B cell (primary cell): ENCODE measurements around the gene CFAP65. TPM values are rescaled to one million over a fixed set of nuclear protein-coding genes. Genes with fewer than 3 reads are reported as not detected.

ENCODE experiments used
- ATAC-seq: fragments of 200-7000 bp; cut with Tn5 transposase; one replicate; pipeline ENCODE4 v1.10.0; 2021; ENCODE audit warnings: low read depth, mild to moderate bottlenecking, moderate number of reproducible peaks, moderate library complexity
- CTCF ChIA-PET: fragments of 350-600 bp; sonication (Branson Sonifier 250); formaldehyde crosslinking; loops from one replicate; lab custom pipeline; 2021; ENCODE audit warnings: antibody characterized with exemption, inconsistent platforms; lab: Charles Lee
- POLR2A ChIA-PET: fragments of 350-600 bp; sonication (Branson Sonifier 250); formaldehyde crosslinking; loops from one replicate; lab custom pipeline; 2021; ENCODE audit warnings: antibody characterized with exemption; lab: Charles Lee
- DNase-seq: peaks from one replicate; pipeline ENCODE4 v3.0.0; 2013
- H2AFZ ChIP-seq: 2 replicates; pipeline ENCODE4 v1.6.1; 2012; ENCODE audit warnings: mild to moderate bottlenecking, low read depth, low read length; ENCODE audit not compliant: insufficient read depth, poor library complexity, severe bottlenecking
- H3K27ac ChIP-seq, 2 donors: 1 replicate in 1 of 2; 2 replicates in 1 of 2; pipeline ENCODE4 v1.5.1; 2012 to 2013; ENCODE audit warnings: low read length in 2 of 2, mild to moderate bottlenecking in 2 of 2, moderate library complexity in 1 of 2
- H3K27me3 ChIP-seq, 4 experiments: fragments of 200-600 bp in 1 of 4; sonication (generic) in 1 of 4; replicated peaks in 1 of 4; 1 replicate in 2 of 4; 2 replicates in 2 of 4; pipeline versions ENCODE4 v1.6.1 to v1.7.0; 2013 to 2016; ENCODE audit warnings: low read length in 3 of 4, mild to moderate bottlenecking in 2 of 4, mixed read lengths in 1 of 4, moderate library complexity in 1 of 4; ENCODE audit not compliant: insufficient read depth in 4 of 4, control insufficient read depth in 3 of 4; ENCODE audit errors: control extremely low read depth in 1 of 4
- H3K36me3 ChIP-seq, 2 experiments: replicated peaks in 1 of 2; 1 replicate in 1 of 2; 2 replicates in 1 of 2; pipeline versions ENCODE4 v1.6.1 to v1.7.1; 2013; ENCODE audit warnings: low read length in 1 of 2; ENCODE audit not compliant: insufficient read depth in 2 of 2, control insufficient read depth in 1 of 2; ENCODE audit errors: control extremely low read depth in 1 of 2, extremely low read depth in 1 of 2
- H3K4me1 ChIP-seq, 2 donors: fragments of 200-600 bp in 1 of 2; sonication (generic) in 1 of 2; 1 replicate in 1 of 2; 2 replicates in 1 of 2; pipeline versions ENCODE4 v1.5.1 to v1.6.1; 2013 to 2017; ENCODE audit warnings: low read length in 2 of 2; ENCODE audit not compliant: control insufficient read depth in 2 of 2, insufficient read depth in 2 of 2
- H3K4me2 ChIP-seq: replicated peaks from 2 replicates; pipeline ENCODE3; 2012; ENCODE audit warnings: mild to moderate bottlenecking, low read depth, low read length; ENCODE audit not compliant: poor library complexity, severe bottlenecking
- H3K4me3 ChIP-seq, 5 experiments: fragments of 200-600 bp in 1 of 5; sonication (generic) in 1 of 5; 1 replicate in 3 of 5; 2 replicates in 2 of 5; pipeline versions ENCODE4 v1.5.1 to v1.7.0; 2011 to 2016; ENCODE audit warnings: low read length in 4 of 5, mild to moderate bottlenecking in 4 of 5, low read depth in 2 of 5, control low read depth in 1 of 5, moderate library complexity in 1 of 5; ENCODE audit not compliant: insufficient read depth in 1 of 5; ENCODE audit errors: control extremely low read depth in 1 of 5, extremely low read depth in 1 of 5
- H3K79me2 ChIP-seq: fragments of 200-600 bp; sonication (generic); one replicate; pipeline ENCODE4 v1.6.0; 2016; ENCODE audit warnings: low read length; ENCODE audit not compliant: control insufficient read depth, insufficient read depth
- H3K9ac ChIP-seq: fragments of 200-600 bp; sonication (generic); 2 replicates; pipeline ENCODE4 v1.6.1; 2017; ENCODE audit warnings: mild to moderate bottlenecking, low read length, moderate library complexity
- H3K9me3 ChIP-seq, 3 donors: one replicate each; pipeline versions ENCODE4 v1.6.1 to v1.7.1; 2013; ENCODE audit warnings: low read length in 2 of 3; ENCODE audit not compliant: control insufficient read depth in 2 of 3, insufficient read depth in 1 of 3; ENCODE audit errors: control extremely low read depth in 1 of 3
- H4K20me1 ChIP-seq: 2 replicates; pipeline ENCODE4 v1.6.0; 2012; ENCODE audit warnings: mild to moderate bottlenecking, low read length; ENCODE audit not compliant: insufficient read depth, control insufficient read depth, poor library complexity, severe bottlenecking
- H3K27ac Mint-ChIP-seq: one replicate; pipeline ENCODE4 v1.8.0; 2021; ENCODE audit warnings: mixed read lengths
- H3K27me3 Mint-ChIP-seq: one replicate; pipeline ENCODE4 v1.8.0; 2021; ENCODE audit warnings: mixed read lengths
- H3K4me1 Mint-ChIP-seq: one replicate; pipeline ENCODE4 v1.8.0; 2021; ENCODE audit warnings: mixed read lengths
- H3K4me3 Mint-ChIP-seq: one replicate; pipeline ENCODE4 v1.8.0; 2021; ENCODE audit warnings: mixed read lengths
- H3K9me3 Mint-ChIP-seq: one replicate; pipeline ENCODE4 v1.8.0; 2022; ENCODE audit warnings: mixed read lengths; ENCODE audit not compliant: insufficient read depth
- CTCF ChIP-seq: fragments of 200-600 bp; IDR thresholded peaks from one replicate; pipeline ENCODE4 v1.8.0; 2022; ENCODE audit warnings: antibody characterized with exemption, mild to moderate bottlenecking
- EZH2 ChIP-seq: IDR thresholded peaks from 2 replicates; pipeline ENCODE4 v1.6.1; 2012; ENCODE audit warnings: borderline replicate concordance, low read depth, mild to moderate bottlenecking, moderate library complexity, low read length; ENCODE audit not compliant: insufficient read depth, poor library complexity, severe bottlenecking
- WGBS: methylation state at CpG from one replicate; pipeline ENCODE4 v1.1.5; 2013; ENCODE audit warnings: missing lambda C conversion rate; ENCODE audit not compliant: insufficient coverage; 5-methylcytosine and 5-hydroxymethylcytosine counted together
- intact Hi-C: fragments of 100-400 bp; cut with micrococcal nuclease; formaldehyde crosslinking; loops from one replicate; pipeline ENCODE4 v1.10.0; 2022
- polyA plus RNA-seq: library from polyadenylated mRNA; depleted of rRNA; stranded (reverse); fragments of >200 nt; gene quantifications from 2 replicates; pipeline ENCODE4 v1.2.3, GENCODE V29; 2012
- total RNA-seq, 2 donors: library from RNA; stranded (reverse); fragments of 120-200 nt in 1 of 2; gene quantifications; 1 replicate in 1 of 2; 2 replicates in 1 of 2; pipeline versions ENCODE4 v1.2.3 to v1.2.4, GENCODE V29; 2013 to 2022

CFAP65 gene
- total and polyA plus RNA-seq, 2 donors (not counting 1 experiment from before 2014, with no cell fraction given) = not detected

GRCh38 chr2:218999021-218999880, 42.1 kb downstream of the CFAP65 start:
- ChIA-PET POLR2A (no interaction called here), CTCF (interaction anchor here (0.6 kb wide), 1 partner anchor 19 kb away, joined by 3 read pairs; no protein-coding TSS in a partner anchor)
- no peak for ATAC-seq
- H3K4me1 ChIP-seq = peaks cover 35 to 56% of the 10 kb centered on the region in 2 donors
- DNase-seq = no peak
- H3K36me3 ChIP-seq = no peaks in the 10 kb centered on the region
- peaks cover 60% of the 10 kb centered on the region for H3K27me3 Mint-ChIP-seq
- intact Hi-C loops = loop anchor here (10.0 kb wide), 1 partner anchor 56 kb away; no protein-coding TSS in a partner anchor
- H3K4me2 ChIP-seq = no peak overlapping the region
- WGBS = 58% methylated on average over 5 of the region's 10 CpGs
- H3K4me3 Mint-ChIP-seq = no peak overlapping the region
- H3K27me3 ChIP-seq = peaks cover 0 to 90% (median 56%) of the 10 kb centered on the region in 4 experiments
- H3K27ac Mint-ChIP-seq = no peak overlapping the region
- H3K9ac ChIP-seq = no peak overlapping the region
- no peak overlapping the region for H3K27ac ChIP-seq
- TF ChIP-seq CTCF (no peak), EZH2 (no peak)
- H3K79me2 ChIP-seq = no peaks in the 10 kb centered on the region
- H3K9me3 Mint-ChIP-seq = no peaks in the 10 kb centered on the region
- H3K9me3 ChIP-seq = peaks cover 0 to 31% (median 0%) of the 10 kb centered on the region in 3 donors
- H3K4me3 ChIP-seq = no peak overlapping the region
- no peaks in the 10 kb centered on the region for H4K20me1 ChIP-seq
- no peak overlapping the region for H2AFZ ChIP-seq
- H3K4me1 Mint-ChIP-seq = peaks cover 28% of the 10 kb centered on the region
